ENCODE data around the gene PRADC1.

- no peak for TF ChIP-seq TAF1 (IDR thresholded peaks at IDR 0.05; ENCODE audit: borderline replicate concordance, low read depth, low read length)
- TF ChIP-seq POLR2A (IDR thresholded peaks at IDR 0.05; ENCODE audit: low read depth, low read length), result no peak
- no peak for TF ChIP-seq POLR2AphosphoS5 (IDR thresholded peaks at IDR 0.05; ENCODE audit: low read depth, low read length)
These were observed 11.5 kb upstream of the PRADC1 start for GRCh38 chr2:73244580-73244979.

Data from GM12892 (cell line).